Naive B cell (primary cell): ENCODE data around the gene STRBP. TPM values are rescaled to one million over a fixed set of nuclear protein-coding genes. Genes with fewer than 3 reads are reported as not detected.
"Not testable (repeated sequence)": the region's sequence is repeated elsewhere in the genome, so short reads cannot be mapped to it uniquely, and the experiment has no call there.

Source experiments
- ATAC-seq, 2 donors: fragments of 150-1000 bp; cut with Tn5 transposase; 2 replicates each; pipeline ENCODE4 v1.10.0; 2021; ENCODE audit warnings: low read depth in 2 of 2, mild to moderate bottlenecking in 2 of 2, moderate library complexity in 2 of 2
- DNase-seq: peaks from one replicate; pipeline ENCODE4 v3.0.0; 2022
- H3K27ac Mint-ChIP-seq, 6 donors: one replicate each; pipeline ENCODE4 v1.8.0; 2020 to 2022; ENCODE audit warnings: mild to moderate bottlenecking in 6 of 6, mixed read lengths in 6 of 6, moderate library complexity in 5 of 6, inconsistent platforms in 2 of 6
- H3K27me3 Mint-ChIP-seq, 3 donors: one replicate each; pipeline ENCODE4 v1.8.0; 2021 to 2022; ENCODE audit warnings: mixed read lengths in 3 of 3, mild to moderate bottlenecking in 1 of 3
- H3K36me3 Mint-ChIP-seq, 2 donors: one replicate each; pipeline ENCODE4 v1.8.0; 2020 to 2022; ENCODE audit warnings: mixed read lengths in 2 of 2, inconsistent platforms in 1 of 2, mild to moderate bottlenecking in 1 of 2
- H3K4me1 Mint-ChIP-seq, 3 donors: one replicate each; pipeline ENCODE4 v1.8.0; 2020 to 2022; ENCODE audit warnings: mixed read lengths in 3 of 3, inconsistent platforms in 1 of 3, mild to moderate bottlenecking in 1 of 3, moderate library complexity in 1 of 3
- H3K4me3 Mint-ChIP-seq, 8 donors: one replicate each; pipeline ENCODE4 v1.8.0; 2020 to 2022; ENCODE audit warnings: mild to moderate bottlenecking in 8 of 8, mixed read lengths in 8 of 8, moderate library complexity in 8 of 8, inconsistent platforms in 2 of 8
- H3K9me3 Mint-ChIP-seq, 7 donors: one replicate each; pipeline ENCODE4 v1.8.0; 2020 to 2022; ENCODE audit warnings: mixed read lengths in 7 of 7, mild to moderate bottlenecking in 5 of 7, inconsistent platforms in 2 of 7, moderate library complexity in 1 of 7
- polyA plus RNA-seq, 6 donors: library from polyadenylated mRNA; unstranded; fragments of 300-500 nt; fragmentation: Illumina TruSeq; gene quantifications; one replicate each; pipeline ENCODE4 v1.2.3, GENCODE V29; 2021; ENCODE audit warnings: low read depth in 6 of 6

Gene STRBP
- polyA plus RNA-seq, 6 donors from 2014 or later = 126 to 197 (median 155) TPM

DNA sequence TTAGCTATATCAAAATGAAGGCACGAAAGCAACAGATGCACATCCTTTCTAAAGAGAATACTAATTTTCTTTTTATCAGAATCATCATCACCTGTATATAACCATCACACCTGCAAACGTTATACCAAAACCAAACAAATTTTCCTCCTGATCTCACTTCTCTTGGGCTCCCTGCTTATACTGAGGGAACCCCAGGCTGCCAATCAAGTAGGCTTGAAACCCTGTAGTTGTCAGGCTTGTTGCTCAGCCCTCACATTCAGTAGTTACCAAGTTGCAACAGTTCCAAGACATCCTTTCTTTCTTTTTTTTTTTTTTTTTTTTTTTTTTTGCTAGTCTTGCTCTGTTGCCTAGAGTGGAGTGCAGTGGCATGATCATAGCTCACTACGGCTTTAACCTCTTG is 12.7 kb downstream of the STRBP start:
- Mint-ChIP-seq H3K27ac (peak overlapping the region; percentile 12 to 57 (median 37)), H3K4me3 (peak overlapping the region in 4 of 8 donors; percentile 3 to 63 (median 16)), H3K4me1 (peaks cover 82 to 96% (median 91%) of the 10 kb centered on the region in 3 donors), H3K36me3 (peaks cover 16 to 25% of the 10 kb centered on the region in 2 donors), H3K27me3 (no peaks in the 10 kb centered on the region), H3K9me3 (peaks cover 0 to 4% (median 0%) of the 10 kb centered on the region in 7 donors)
- ATAC-seq (peak in 1 of 2 donors; percentile 9), DNase-seq (no peak)

DNA sequence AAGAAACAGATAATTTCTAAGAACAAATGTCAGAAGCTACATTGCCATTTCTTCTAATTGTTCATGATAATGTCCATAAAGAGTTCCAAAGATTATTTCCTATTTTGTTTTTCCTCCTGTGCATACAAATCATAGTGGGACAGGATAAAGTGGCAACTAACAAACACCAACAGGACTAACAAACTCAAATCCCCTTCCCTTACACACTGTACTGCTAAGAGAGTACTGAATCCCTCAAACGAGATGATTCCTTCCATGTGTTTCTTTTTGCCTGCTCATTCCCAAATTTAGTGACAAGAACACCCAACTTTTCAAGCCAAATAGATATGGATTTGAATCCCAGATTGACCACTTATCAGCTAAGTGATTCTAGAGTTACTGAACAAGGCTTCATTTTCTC is 15.2 kb downstream of the STRBP start:
- no peak for ATAC-seq
- H3K27me3 Mint-ChIP-seq = no peaks in the 10 kb centered on the region
- peaks cover 0 to 4% (median 0%) of the 10 kb centered on the region in 7 donors for H3K9me3 Mint-ChIP-seq
- peaks cover 73 to 87% (median 80%) of the 10 kb centered on the region in 3 donors for H3K4me1 Mint-ChIP-seq
- peaks cover 16 to 17% of the 10 kb centered on the region in 2 donors for H3K36me3 Mint-ChIP-seq
- H3K4me3 Mint-ChIP-seq = peak overlapping the region in 3 of 8 donors; percentile 12 to 18 (median 15)
- no peak for DNase-seq
- H3K27ac Mint-ChIP-seq = peak overlapping the region in 5 of 6 donors; percentile 26 to 84 (median 63)

- no peaks in the 10 kb centered on the region for H3K27me3 Mint-ChIP-seq
- peak overlapping the region in 5 of 6 donors; percentile 78 to 86 (median 84) for H3K27ac Mint-ChIP-seq
- H3K4me3 Mint-ChIP-seq = peak overlapping the region in 3 of 8 donors; percentile 5 to 57 (median 43)
- peaks cover 0 to 4% (median 0%) of the 10 kb centered on the region in 7 donors for H3K9me3 Mint-ChIP-seq
- DNase-seq (no peak), ATAC-seq (no peak)
- peaks cover 69 to 88% (median 76%) of the 10 kb centered on the region in 3 donors for H3K4me1 Mint-ChIP-seq
- peaks cover 6 to 8% of the 10 kb centered on the region in 2 donors for H3K36me3 Mint-ChIP-seq
Measured at GRCh38 chr9:123251741-123252140, 16.6 kb downstream of the STRBP start.

DNA sequence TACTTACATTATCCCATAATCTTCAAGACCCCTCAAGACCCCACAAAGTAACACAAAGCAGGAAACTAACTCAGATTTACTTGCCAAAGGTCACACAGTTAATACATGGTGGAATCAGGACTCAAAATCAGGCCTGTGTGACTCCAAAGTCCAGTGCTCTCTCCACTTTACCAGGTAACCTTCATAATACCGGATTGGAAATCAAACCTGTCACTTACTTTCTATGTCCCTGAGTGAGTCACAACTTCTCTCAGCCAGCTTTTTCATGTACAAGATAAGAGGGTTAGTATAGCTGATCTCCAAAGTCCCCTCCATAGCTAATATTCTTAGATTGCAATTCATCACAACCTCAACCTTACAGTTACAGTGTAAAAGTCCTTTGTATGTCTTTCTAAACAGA is 17.1 kb downstream of the STRBP start:
- H3K27ac Mint-ChIP-seq = peak overlapping the region in 5 of 6 donors; percentile 78 to 86 (median 84)
- ATAC-seq = no peak
- H3K4me1 Mint-ChIP-seq = peaks cover 65 to 86% (median 76%) of the 10 kb centered on the region in 3 donors

GRCh38 chr9:123250504-123250903 is 17.9 kb downstream of the STRBP start:
- DNase-seq = no peak
- no peak for ATAC-seq
- Mint-ChIP-seq H3K4me1 (peaks cover 67 to 86% (median 76%) of the 10 kb centered on the region in 3 donors), H3K27me3 (no peaks in the 10 kb centered on the region), H3K9me3 (no peaks in the 10 kb centered on the region), H3K4me3 (peak overlapping the region in 1 of 8 donors; percentile 37), H3K27ac (peak overlapping the region in 5 of 6 donors; percentile 5 to 84 (median 39)), H3K36me3 (peaks cover 0 to 6% of the 10 kb centered on the region in 2 donors)

More for the DNA sequence above, 17.1 kb downstream of the STRBP start:
- Mint-ChIP-seq H3K36me3 (peaks cover 6% of the 10 kb centered on the region in 2 donors), H3K4me3 (peak overlapping the region in 5 of 8 donors; percentile 5 to 57 (median 17)), H3K9me3 (peaks cover 0 to 4% (median 0%) of the 10 kb centered on the region in 7 donors), H3K27me3 (no peaks in the 10 kb centered on the region)
- DNase-seq = no peak

DNA sequence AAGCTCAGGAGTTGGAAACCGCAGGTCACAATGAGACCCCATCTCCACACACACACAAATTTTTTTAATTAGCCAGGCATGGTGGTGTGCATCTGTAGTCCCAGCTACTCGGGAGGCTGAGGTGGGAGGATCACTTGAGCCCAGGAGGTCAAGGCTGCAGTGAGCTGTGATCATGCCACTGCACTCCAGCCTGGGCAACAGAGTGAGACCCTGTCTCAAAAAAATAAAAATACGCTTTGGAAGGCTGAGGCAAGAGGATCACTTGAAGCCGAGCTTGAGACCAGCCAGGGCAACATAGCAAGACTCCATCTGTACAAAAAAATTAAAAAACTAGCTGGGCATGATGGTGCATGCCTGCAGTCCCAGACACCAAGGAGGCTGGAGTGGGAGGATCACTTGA is 19.2 kb downstream of the STRBP start:
- H3K9me3 Mint-ChIP-seq, H3K4me3 Mint-ChIP-seq, H3K27me3 Mint-ChIP-seq, DNase-seq, H3K36me3 Mint-ChIP-seq, ATAC-seq: not testable (repeated sequence)
- peaks cover 69 to 88% (median 80%) of the 10 kb centered on the region in 3 donors for H3K4me1 Mint-ChIP-seq
- H3K27ac Mint-ChIP-seq = peak overlapping the region in 3 of 6 donors; percentile 33 to 73 (median 62)

DNA sequence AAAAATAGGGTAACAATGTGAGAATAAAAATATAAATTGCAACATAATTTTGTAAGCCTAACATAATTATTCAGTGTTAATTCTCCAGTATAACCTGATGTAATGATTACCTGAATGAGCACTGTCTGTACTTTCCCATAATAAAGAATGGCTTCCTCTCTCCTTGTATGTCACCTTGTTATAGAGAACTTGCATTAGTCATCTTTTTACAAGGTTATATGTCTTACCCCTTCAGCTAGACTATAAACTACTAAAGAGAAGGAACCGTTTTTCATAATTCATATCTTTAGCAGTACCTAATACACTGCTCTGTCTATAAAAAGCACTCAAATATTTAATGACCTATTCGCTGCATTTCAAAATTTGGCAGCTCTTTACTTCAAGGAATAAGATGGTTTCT is 19.8 kb downstream of the STRBP start:
- DNase-seq = no peak
- no peak for ATAC-seq
- H3K4me1 Mint-ChIP-seq = peaks cover 70 to 88% (median 80%) of the 10 kb centered on the region in 3 donors
- peaks cover 0 to 4% of the 10 kb centered on the region in 2 donors for H3K36me3 Mint-ChIP-seq
- H3K9me3 Mint-ChIP-seq = no peaks in the 10 kb centered on the region
- H3K27me3 Mint-ChIP-seq = no peaks in the 10 kb centered on the region
- H3K27ac Mint-ChIP-seq = peak overlapping the region in 3 of 6 donors; percentile 14 to 73 (median 62)
- no peak overlapping the region for H3K4me3 Mint-ChIP-seq

DNA sequence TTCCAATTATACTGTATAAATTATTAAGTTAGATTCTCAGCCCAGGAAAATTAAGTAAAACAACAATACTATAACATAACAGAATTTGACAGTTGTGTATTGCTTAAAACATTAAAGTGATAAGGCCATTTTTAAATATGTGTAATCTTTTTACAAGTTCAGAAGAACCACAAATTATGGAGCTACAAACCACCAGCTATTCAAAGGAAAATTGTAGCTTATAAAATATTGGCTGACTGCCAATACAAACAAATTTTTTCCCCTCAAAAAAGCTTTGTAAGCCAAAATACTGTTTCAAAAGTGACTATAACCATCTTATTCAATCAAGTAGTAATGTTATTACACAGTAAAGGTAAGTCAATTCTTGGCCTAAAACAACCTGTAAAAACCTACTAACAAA is 21.9 kb downstream of the STRBP start:
- H3K4me1 Mint-ChIP-seq = peaks cover 57 to 88% (median 76%) of the 10 kb centered on the region in 3 donors
- no peaks in the 10 kb centered on the region for H3K27me3 Mint-ChIP-seq
- no peaks in the 10 kb centered on the region for H3K9me3 Mint-ChIP-seq
- H3K4me3 Mint-ChIP-seq = no peak overlapping the region
- no peak for ATAC-seq
- H3K27ac Mint-ChIP-seq = peak overlapping the region in 4 of 6 donors; percentile 23 to 78 (median 63)
- peaks cover 5 to 7% of the 10 kb centered on the region in 2 donors for H3K36me3 Mint-ChIP-seq
- no peak for DNase-seq

DNA sequence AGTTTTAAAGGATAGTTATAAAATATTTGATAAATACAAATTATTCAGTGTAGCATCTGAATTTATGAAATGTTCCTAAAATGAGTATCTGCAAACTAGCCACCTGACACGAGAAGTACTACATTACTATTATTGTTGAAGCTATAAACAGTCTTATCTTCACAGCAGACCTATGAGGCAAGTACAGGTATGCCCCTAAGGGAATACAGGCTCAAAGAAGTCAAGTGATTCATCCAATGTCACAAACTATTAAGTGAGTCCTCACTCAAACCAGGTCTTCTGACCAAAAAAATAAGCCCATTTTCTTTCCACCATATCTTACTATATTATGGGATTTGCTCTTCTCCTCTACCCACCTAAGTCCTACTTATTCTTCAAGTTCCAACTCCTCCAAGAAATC is 28.7 kb downstream of the STRBP start:
- peak overlapping the region; percentile 5 to 84 (median 54) for H3K27ac Mint-ChIP-seq

DNA sequence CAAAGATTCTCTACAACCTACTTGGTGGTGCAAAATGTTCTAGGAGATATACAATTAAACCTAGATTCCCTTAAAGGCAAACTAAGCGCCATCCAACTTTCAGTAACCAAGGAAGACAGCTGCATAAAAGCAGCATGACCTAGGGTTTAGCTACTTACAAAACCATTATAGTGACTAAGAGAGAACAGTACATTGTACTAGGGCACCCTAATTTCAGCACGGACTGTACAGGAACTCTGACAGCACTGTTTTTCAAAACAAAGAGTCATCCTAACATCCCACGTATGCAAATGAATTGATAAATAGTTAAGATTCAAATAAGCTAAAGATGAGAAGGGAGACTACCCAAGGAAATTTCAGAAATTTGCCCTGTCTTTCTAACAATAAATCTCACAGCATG is 30.0 kb downstream of the STRBP start:
- no peaks in the 10 kb centered on the region for H3K27me3 Mint-ChIP-seq
- peaks cover 52 to 83% (median 80%) of the 10 kb centered on the region in 3 donors for H3K4me1 Mint-ChIP-seq
- peak overlapping the region in 7 of 8 donors; percentile 31 to 69 (median 53) for H3K4me3 Mint-ChIP-seq
- H3K36me3 Mint-ChIP-seq = peaks cover 9 to 11% of the 10 kb centered on the region in 2 donors
- peak overlapping the region in 5 of 6 donors; percentile 41 to 69 (median 57) for H3K27ac Mint-ChIP-seq
- DNase-seq (no peak), ATAC-seq (no peak)
- H3K9me3 Mint-ChIP-seq = peaks cover 0 to 7% (median 0%) of the 10 kb centered on the region in 7 donors

More for the DNA sequence above, 28.7 kb downstream of the STRBP start:
- H3K4me1 Mint-ChIP-seq = peaks cover 61 to 97% (median 91%) of the 10 kb centered on the region in 3 donors
- peak overlapping the region in 3 of 8 donors; percentile 42 to 59 (median 46) for H3K4me3 Mint-ChIP-seq
- H3K27me3 Mint-ChIP-seq = no peaks in the 10 kb centered on the region
- DNase-seq (no peak), ATAC-seq (no peak)
- no peaks in the 10 kb centered on the region for H3K9me3 Mint-ChIP-seq
- H3K36me3 Mint-ChIP-seq = peaks cover 9 to 11% of the 10 kb centered on the region in 2 donors

- peak overlapping the region; percentile 51 to 91 (median 74) for H3K27ac Mint-ChIP-seq
- peaks cover 9 to 15% of the 10 kb centered on the region in 2 donors for H3K36me3 Mint-ChIP-seq
- ATAC-seq = no peak
- H3K4me3 Mint-ChIP-seq = peak overlapping the region; percentile 20 to 68 (median 43)
- peaks cover 0 to 7% (median 0%) of the 10 kb centered on the region in 7 donors for H3K9me3 Mint-ChIP-seq
- no peak for DNase-seq
- no peaks in the 10 kb centered on the region for H3K27me3 Mint-ChIP-seq
- peaks cover 64 to 86% (median 72%) of the 10 kb centered on the region in 3 donors for H3K4me1 Mint-ChIP-seq
Measured at GRCh38 chr9:123237220-123237619, 31.2 kb downstream of the STRBP start.

DNA sequence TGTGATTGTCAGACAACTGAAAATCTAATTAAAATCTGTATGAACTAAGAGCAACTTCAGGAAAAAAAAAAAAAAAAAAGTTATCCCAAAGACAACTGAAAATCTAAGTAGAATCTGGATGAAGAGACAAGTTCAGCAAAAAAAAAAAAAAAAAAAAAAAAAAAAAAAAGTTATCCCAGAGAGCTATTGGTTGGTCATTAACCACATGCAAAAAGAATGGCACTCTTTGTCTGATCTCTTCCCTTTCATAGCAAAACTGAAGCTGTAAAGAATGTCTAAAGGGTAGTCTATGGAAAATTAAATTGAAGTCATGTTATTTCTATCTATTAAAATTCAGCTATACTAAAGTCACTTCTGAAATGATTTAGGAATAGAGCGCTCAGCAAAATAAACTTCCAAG is 32.9 kb downstream of the STRBP start:
- H3K36me3 Mint-ChIP-seq = peaks cover 0 to 7% of the 10 kb centered on the region in 2 donors
- DNase-seq = no peak
- H3K27me3 Mint-ChIP-seq = no peaks in the 10 kb centered on the region
- peaks cover 54 to 86% (median 62%) of the 10 kb centered on the region in 3 donors for H3K4me1 Mint-ChIP-seq
- peak overlapping the region; percentile 55 to 96 (median 85) for H3K27ac Mint-ChIP-seq
- ATAC-seq = no peak
- peaks cover 0 to 7% (median 0%) of the 10 kb centered on the region in 7 donors for H3K9me3 Mint-ChIP-seq
- H3K4me3 Mint-ChIP-seq = peak overlapping the region; percentile 53 to 86 (median 73)

DNA sequence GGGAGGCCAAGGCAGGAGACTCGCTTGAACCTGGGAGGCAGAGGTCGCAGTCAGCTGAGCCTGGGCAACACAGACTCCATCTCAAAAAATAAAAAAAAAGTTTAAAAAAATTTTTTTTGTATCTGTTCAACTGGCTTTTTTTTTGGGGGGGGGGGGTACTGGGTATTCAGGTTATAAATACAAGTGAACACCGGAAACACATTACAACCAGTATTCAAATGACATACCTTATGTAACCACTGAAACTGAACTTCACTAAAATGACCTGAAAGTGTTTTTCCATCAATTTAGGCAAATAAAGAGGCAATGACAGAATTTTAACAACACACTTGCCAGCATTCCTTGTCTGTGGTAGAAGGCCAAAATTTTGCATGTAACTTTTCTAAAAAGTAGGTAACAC is 33.5 kb downstream of the STRBP start:
- DNase-seq = peak; percentile 66
- H3K4me3 Mint-ChIP-seq = peak overlapping the region; percentile 45 to 86 (median 78)
- peaks cover 0 to 7% of the 10 kb centered on the region in 2 donors for H3K36me3 Mint-ChIP-seq
- H3K4me1 Mint-ChIP-seq = peaks cover 48 to 81% (median 57%) of the 10 kb centered on the region in 3 donors
- peaks cover 0 to 7% (median 0%) of the 10 kb centered on the region in 7 donors for H3K9me3 Mint-ChIP-seq
- ATAC-seq = peak; percentile 77 to 81
- no peaks in the 10 kb centered on the region for H3K27me3 Mint-ChIP-seq
- peak overlapping the region; percentile 55 to 96 (median 88) for H3K27ac Mint-ChIP-seq

GRCh38 chr9:123232332-123232731 is 36.1 kb downstream of the STRBP start:
- Mint-ChIP-seq H3K27ac (peak overlapping the region in 5 of 6 donors; percentile 37 to 88 (median 79)), H3K4me1 (peaks cover 23 to 56% (median 39%) of the 10 kb centered on the region in 3 donors)

More at GRCh38 chr9:123232332-123232731, 36.1 kb downstream of the STRBP start:
- no peaks in the 10 kb centered on the region for H3K27me3 Mint-ChIP-seq
- H3K9me3 Mint-ChIP-seq = peaks cover 0 to 7% (median 0%) of the 10 kb centered on the region in 7 donors
- peaks cover 0 to 4% of the 10 kb centered on the region in 2 donors for H3K36me3 Mint-ChIP-seq
- peak overlapping the region in 2 of 8 donors; percentile 5 to 31 for H3K4me3 Mint-ChIP-seq
- ATAC-seq (no peak), DNase-seq (no peak)
